ENCODE measurements around the gene NUDT15.

- TF ChIP-seq CTCF (IDR thresholded peaks at IDR 0.05) (no peak), USF2 (IDR thresholded peaks at IDR 0.05; ENCODE audit: borderline replicate concordance, low read depth, low read length) (no peak)
These were observed 31.4 kb downstream of the NUDT15 start for GRCh38 chr13:48068952-48069351.
